Transverse colon (tissue), 4 donors: Measurements from ENCODE around the gene CBX5. TPM values are rescaled to one million over a fixed set of nuclear protein-coding genes. Genes with fewer than 3 reads are reported as not detected.
A peak's percentile ranks its signal among the peaks of the same experiment; 100 is the strongest.

Experiments used
- DNase-seq: peaks from one replicate; pipeline ENCODE4 v3.0.0-alpha.2; 2019
- H3K27ac ChIP-seq, 4 donors: fragments of 200-600 bp; sonication (generic); 2 replicates each; pipeline ENCODE4 v1.5.1; 2016 to 2018; ENCODE audit warnings: inconsistent platforms in 4 of 4
- H3K27me3 ChIP-seq: fragments of 200-600 bp; sonication (generic); 2 replicates; pipeline ENCODE4 v1.5.1; 2017; ENCODE audit warnings: inconsistent platforms
- H3K36me3 ChIP-seq, 4 donors: fragments of 200-600 bp; sonication (generic); 2 replicates each; pipeline ENCODE4 v1.5.1; 2017 to 2019; ENCODE audit warnings: inconsistent platforms in 4 of 4
- H3K4me1 ChIP-seq, 4 donors: fragments of 200-600 bp; sonication (generic); 2 replicates each; pipeline ENCODE4 v1.5.1; 2017 to 2020; ENCODE audit warnings: inconsistent platforms in 4 of 4
- H3K4me3 ChIP-seq, 4 donors: fragments of 200-600 bp; sonication (generic); 1 replicate in 1 of 4; 2 replicates in 3 of 4; pipeline versions ENCODE4 v1.5.1 to v1.6.1; 2017 to 2019; ENCODE audit warnings: inconsistent platforms in 4 of 4
- H3K9me3 ChIP-seq, 2 donors: fragments of 200-600 bp; sonication (generic); 2 replicates each; pipeline ENCODE4 v1.5.1; 2017 to 2019; ENCODE audit warnings: inconsistent platforms in 2 of 2
- CTCF ChIP-seq, 5 experiments: fragments of 200-600 bp in 3 of 5; fragments of 450-650 bp in 2 of 5; sonication (generic) in 3 of 5; IDR thresholded peaks; 1 replicate in 2 of 5; 2 replicates in 3 of 5; pipeline ENCODE4 v1.5.1; 2016 to 2017; ENCODE audit warnings: antibody characterized with exemption in 5 of 5, inconsistent platforms in 3 of 5, mild to moderate bottlenecking in 2 of 5, moderate library complexity in 1 of 5
- EP300 ChIP-seq: sonication (generic); formaldehyde crosslinking; IDR thresholded peaks from one replicate; pipeline ENCODE4 v1.6.1; 2017; ENCODE audit warnings: antibody characterized with exemption, low read depth
- POLR2A ChIP-seq: fragments of 450-650 bp; IDR thresholded peaks from one replicate; pipeline ENCODE4 v1.6.1; 2016; ENCODE audit warnings: antibody characterized with exemption, mild to moderate bottlenecking, moderate library complexity
- POLR2AphosphoS5 ChIP-seq, 3 donors: sonication (generic); formaldehyde crosslinking; IDR thresholded peaks; one replicate each; pipeline ENCODE4 v1.6.1; 2016; ENCODE audit warnings: antibody characterized with exemption in 3 of 3
- WGBS, 2 donors: methylation state at CpG; one replicate each; pipeline ENCODE4 v1.1.5; 2018; ENCODE audit warnings: low coverage in 1 of 2; 5-methylcytosine and 5-hydroxymethylcytosine counted together
- in situ Hi-C, 4 donors: fragments of 200-750 bp; cut with MboI; loops; one replicate each; pipeline versions ENCODE4 v1.15.0 to v1.15.1; 2017; ENCODE audit warnings: low sequenced_read_pairs in 3 of 4, low pct_ligation_motif_present in 1 of 4, low pct_unique_long_range_greater_than_20kb in 1 of 4
- intact Hi-C: fragments of 100-400 bp; cut with DNase I; formaldehyde crosslinking; loops from one replicate; pipeline ENCODE4 v1.15.1; 2023; ENCODE audit warnings: low total_unique reads
- total RNA-seq, 4 donors: library from RNA; depleted of rRNA; stranded (reverse); fragments of >200 nt; gene quantifications; one replicate each; pipeline ENCODE4 v1.1.0, GENCODE V29; 2016

Gene CBX5
- total RNA-seq, 4 donors from 2014 or later, result 18.9 to 28.8 (median 22.8) TPM

GRCh38 chr12:54221402-54221984 is 58.4 kb downstream of the CBX5 start:
- in situ Hi-C loops, result loop anchor here in 2 of 4 donors (10.0 to 25.0 kb wide), 2 partner anchors 143 to 434 kb away; partner anchors contain the start of gene GPR84 (in 2 of the 2)
- WGBS, 2 donors, result 69 to 78% methylated on average over 5 to 6 of the region's 6 CpGs

DNA sequence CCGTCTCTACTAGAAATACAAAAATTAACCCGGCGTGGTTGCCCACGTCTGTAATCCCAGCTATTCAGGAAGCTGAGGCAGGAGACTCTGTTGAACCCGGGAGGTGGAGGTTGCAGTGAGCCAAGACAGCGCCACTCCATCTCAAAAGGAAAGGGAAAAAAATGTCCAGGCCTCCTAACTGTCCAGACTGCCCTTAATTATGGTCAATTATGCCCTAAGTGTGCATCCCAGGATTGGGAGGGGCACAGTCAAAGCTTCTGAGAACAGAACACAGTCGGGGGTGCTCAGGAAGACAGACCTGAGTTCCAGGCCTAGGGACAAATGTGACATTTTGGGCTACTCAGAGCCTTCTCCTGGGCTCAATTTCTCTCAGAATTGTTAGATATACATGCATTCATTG is 59.4 kb downstream of the CBX5 start:
- in situ Hi-C loops (loop anchor here in 2 of 4 donors (10.0 to 25.0 kb wide), 2 partner anchors 144 to 433 kb away; partner anchors contain the start of gene GPR84 (in 2 of the 2)), intact Hi-C loops (loop anchor here (10.0 kb wide), 1 partner anchor 144 kb away; the partner anchor contains the start of gene GPR84)
- no peaks in the 10 kb centered on the region for H3K9me3 ChIP-seq
- H3K27me3 ChIP-seq, result peaks cover 46% of the 10 kb centered on the region
- DNase-seq, result no peak
- 66% methylated on average over 7 of the region's 7 CpGs; no CpG with 5 or more reads in 1 of the 2 donors for WGBS, 2 donors
- H3K27ac ChIP-seq, result no peak overlapping the region
- no peak overlapping the region for H3K4me3 ChIP-seq
- peaks cover 9 to 31% (median 20%) of the 10 kb centered on the region in 4 donors for H3K4me1 ChIP-seq
- H3K36me3 ChIP-seq, result no peaks in the 10 kb centered on the region
- TF ChIP-seq POLR2AphosphoS5 (IDR thresholded peaks at IDR 0.05) (no peak), EP300 (no peak), CTCF (IDR thresholded peaks at IDR 0.05) (no peak)

More at GRCh38 chr12:54221402-54221984, 58.4 kb downstream of the CBX5 start:
- no peak overlapping the region for H3K27ac ChIP-seq
- intact Hi-C loops, result loop anchor here (10.0 kb wide), 1 partner anchor 143 kb away; the partner anchor contains the start of gene GPR84
- peaks cover 37% of the 10 kb centered on the region for H3K27me3 ChIP-seq
- no peak overlapping the region for H3K4me3 ChIP-seq
- H3K9me3 ChIP-seq, result no peaks in the 10 kb centered on the region
- H3K4me1 ChIP-seq, result peaks cover 9 to 22% (median 16%) of the 10 kb centered on the region in 4 donors
- TF ChIP-seq POLR2AphosphoS5 (IDR thresholded peaks at IDR 0.05) (no peak), CTCF (IDR thresholded peaks at IDR 0.05) (no peak), POLR2A (no peak), EP300 (no peak)
- H3K36me3 ChIP-seq, result no peaks in the 10 kb centered on the region
- no peak for DNase-seq

DNA sequence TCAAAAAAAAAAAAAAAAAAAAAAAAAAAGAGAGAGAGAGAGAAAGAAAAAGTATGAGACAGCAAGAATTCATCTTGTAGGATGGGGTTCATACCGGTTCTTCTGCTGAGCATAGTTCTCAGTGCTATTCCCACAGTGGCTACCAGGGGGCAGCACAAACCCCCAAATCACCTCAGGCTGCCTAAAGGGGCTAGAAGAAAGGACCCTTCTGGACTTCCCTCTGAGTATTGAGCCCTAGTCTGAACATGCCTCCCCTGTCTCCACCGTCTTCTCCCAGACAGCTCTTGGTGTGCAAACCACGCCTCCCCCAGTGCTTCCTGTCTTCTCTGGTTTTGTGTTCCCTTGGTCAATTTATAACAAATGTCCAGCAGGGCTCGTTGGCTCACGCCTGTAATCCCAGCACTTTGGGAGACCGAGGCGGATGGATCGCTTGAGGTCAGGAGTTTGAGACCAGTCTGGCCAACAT is 59.8 kb downstream of the CBX5 start:
- intact Hi-C loops, result loop anchor here (10.0 kb wide), 1 partner anchor 145 kb away; the partner anchor contains the start of gene GPR84
- Histone ChIP-seq H3K27me3 (peaks cover 50% of the 10 kb centered on the region), H3K4me3 (no peak overlapping the region), H3K36me3 (no peaks in the 10 kb centered on the region), H3K9me3 (no peaks in the 10 kb centered on the region), H3K27ac (no peak overlapping the region), H3K4me1 (peaks cover 9 to 32% (median 20%) of the 10 kb centered on the region in 4 donors)
- in situ Hi-C loops, result loop anchor here in 2 of 4 donors (10.0 to 25.0 kb wide), 2 partner anchors 145 to 433 kb away; partner anchors contain the start of gene GPR84 (in 2 of the 2)
- 26% methylated on average over 8 of the region's 8 CpGs; no CpG with 5 or more reads in 1 of the 2 donors for WGBS, 2 donors
- DNase-seq, result peak; percentile 70
- TF ChIP-seq POLR2AphosphoS5 (IDR thresholded peaks at IDR 0.05), result no peak
- peak; percentile 68 to 87 (median 73) for TF ChIP-seq CTCF (IDR thresholded peaks at IDR 0.05)
- TF ChIP-seq POLR2A, result no peak
- no peak for TF ChIP-seq EP300

DNA sequence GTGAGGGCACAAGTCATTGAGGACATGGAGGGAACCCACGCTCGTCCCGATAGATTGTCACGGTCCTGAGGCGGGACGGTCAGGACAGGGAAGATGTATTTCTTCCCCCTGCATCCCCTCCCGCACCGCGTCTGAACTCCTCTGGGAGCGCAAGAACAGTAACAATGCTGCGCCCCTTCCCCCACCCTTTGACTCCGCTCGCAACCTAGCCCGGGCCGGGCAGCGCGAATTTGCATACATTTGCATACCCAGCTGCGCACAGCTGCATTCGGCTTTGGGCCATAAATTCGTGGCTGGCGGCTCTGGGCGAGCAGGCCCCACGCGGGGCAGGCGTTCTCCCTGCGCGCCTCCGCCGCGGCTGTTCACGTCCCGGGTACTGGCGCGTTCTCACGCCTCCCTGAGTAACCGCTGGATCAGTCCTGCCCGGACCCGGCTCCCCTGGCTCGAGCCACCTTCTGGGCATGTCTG is 62.1 kb downstream of the CBX5 start:
- Histone ChIP-seq H3K27ac (no peak overlapping the region), H3K4me3 (peak overlapping the region in 3 of 4 donors; percentile 3 to 37 (median 3)), H3K4me1 (peaks cover 9 to 39% (median 27%) of the 10 kb centered on the region in 4 donors), H3K36me3 (no peaks in the 10 kb centered on the region), H3K27me3 (peaks cover 73% of the 10 kb centered on the region), H3K9me3 (no peaks in the 10 kb centered on the region)
- intact Hi-C loops (no loop called here), in situ Hi-C loops (loop anchor here in 1 of 4 donors (25.0 kb wide), 1 partner anchor 431 kb away; no protein-coding TSS in a partner anchor)
- TF ChIP-seq CTCF (IDR thresholded peaks at IDR 0.05) (no peak), EP300 (no peak), POLR2AphosphoS5 (IDR thresholded peaks at IDR 0.05) (no peak), POLR2A (no peak)
- peak; percentile 55 for DNase-seq
- 12% methylated on average over 20 of the region's 39 CpGs; no CpG with 5 or more reads in 1 of the 2 donors for WGBS, 2 donors
